Mesendoderm (in vitro differentiated cells): ENCODE measurements around the gene TRAF5.
"Not testable (repeated sequence)": the region's sequence is repeated elsewhere in the genome, so short reads cannot be mapped to it uniquely, and the experiment has no call there.

Experiments
- DNase-seq: peaks from one replicate; pipeline ENCODE4 v3.0.0; 2013
- H2AK5ac ChIP-seq: 2 replicates; pipeline ENCODE4 v1.6.1; 2013; ENCODE audit warnings: low read length, inconsistent platforms
- H2BK120ac ChIP-seq: 2 replicates; pipeline ENCODE4 v1.6.1; 2013; ENCODE audit warnings: low read depth, mild to moderate bottlenecking, low read length, moderate library complexity, mixed read lengths
- H2BK15ac ChIP-seq: replicated peaks from 2 replicates; pipeline ENCODE4 v1.6.1; 2013; ENCODE audit warnings: low read depth, mild to moderate bottlenecking, moderate library complexity
- H2BK5ac ChIP-seq: 2 replicates; pipeline ENCODE4 v1.6.1; 2013; ENCODE audit warnings: low read length, inconsistent platforms
- H3K18ac ChIP-seq: 2 replicates; pipeline ENCODE4 v1.6.1; 2013; ENCODE audit warnings: mild to moderate bottlenecking, low read length, mixed read lengths
- H3K23ac ChIP-seq: one replicate; pipeline ENCODE4 v1.6.1; 2013; ENCODE audit warnings: low read length
- H3K27ac ChIP-seq: 2 replicates; pipeline ENCODE4 v1.5.1; 2013; ENCODE audit warnings: low read depth, mild to moderate bottlenecking, inconsistent platforms, low read length, moderate library complexity
- H3K27me3 ChIP-seq: 2 replicates; pipeline ENCODE4 v1.6.1; 2013; ENCODE audit warnings: low read length, control low read depth, mild to moderate bottlenecking, inconsistent platforms; ENCODE audit not compliant: insufficient read depth, poor library complexity
- H3K36me3 ChIP-seq: 2 replicates; pipeline ENCODE4 v1.6.1; 2013; ENCODE audit warnings: low read length, inconsistent platforms; ENCODE audit not compliant: control insufficient read depth, insufficient read depth
- H3K4ac ChIP-seq: one replicate; pipeline ENCODE4 v1.6.1; 2013; ENCODE audit warnings: low read depth, mild to moderate bottlenecking, low read length, moderate library complexity
- H3K4me1 ChIP-seq: 2 replicates; pipeline ENCODE4 v1.6.1; 2013; ENCODE audit warnings: low read depth, low read length, inconsistent platforms; ENCODE audit not compliant: control insufficient read depth
- H3K4me2 ChIP-seq: 2 replicates; pipeline ENCODE4 v1.6.1; 2013; ENCODE audit warnings: low read length
- H3K4me3 ChIP-seq: 2 replicates; pipeline ENCODE4 v1.5.1; 2013; ENCODE audit warnings: mild to moderate bottlenecking, low read length
- H3K56ac ChIP-seq: one replicate; pipeline ENCODE4 v1.6.1; 2013; ENCODE audit warnings: low read length
- H3K79me1 ChIP-seq: 2 replicates; pipeline ENCODE4 v1.6.1; 2013; ENCODE audit warnings: low read length, inconsistent platforms
- H3K79me2 ChIP-seq: 2 replicates; pipeline ENCODE4 v1.6.1; 2013; ENCODE audit warnings: mild to moderate bottlenecking, low read length; ENCODE audit not compliant: control insufficient read depth, insufficient read depth
- H3K9ac ChIP-seq: 2 replicates; pipeline ENCODE4 v1.6.1; 2013; ENCODE audit warnings: low read length, inconsistent platforms
- H4K5ac ChIP-seq: one replicate; pipeline ENCODE4 v1.6.1; 2013; ENCODE audit warnings: low read length
- H4K8ac ChIP-seq: one replicate; pipeline ENCODE4 v1.6.1; 2013; ENCODE audit warnings: low read depth, mild to moderate bottlenecking, control low read depth, low read length, moderate library complexity
- WGBS: extraction: QIAGEN DNeasy Blood & Tissue Kit; methylation state at CpG from one replicate; pipeline ENCODE4 v1.1.7; 2013; ENCODE audit warnings: low lambda C conversion rate, missing lambda C conversion rate; ENCODE audit not compliant: insufficient coverage; ENCODE audit errors: extremely low coverage; 5-methylcytosine and 5-hydroxymethylcytosine counted together

Gene TRAF5

GRCh38 chr1:211313392-211313791 is 13.2 kb upstream of the TRAF5 start:
- no peak overlapping the region for H3K27ac ChIP-seq

GRCh38 chr1:211318576-211319280 is 7.9 kb upstream of the TRAF5 start:
- Histone ChIP-seq H3K4me2 (no peak overlapping the region), H3K79me2 (no peaks in the 10 kb centered on the region), H4K8ac (no peak overlapping the region), H3K27me3 (no peaks in the 10 kb centered on the region), H3K4me3 (no peak overlapping the region), H2BK120ac (no peak overlapping the region), H2BK15ac (no peak overlapping the region), H2AK5ac (no peak overlapping the region), H3K27ac (no peak overlapping the region), H3K79me1 (no peaks in the 10 kb centered on the region), H4K5ac (no peak overlapping the region), H3K56ac (no peak overlapping the region), H3K4me1 (no peaks in the 10 kb centered on the region), H3K9ac (no peak overlapping the region), H3K4ac (no peak overlapping the region), H3K23ac (no peak overlapping the region), H3K36me3 (no peaks in the 10 kb centered on the region), H3K18ac (no peak overlapping the region), H2BK5ac (no peak overlapping the region)
- DNase-seq = peak; percentile 11

More at GRCh38 chr1:211313392-211313791, 13.2 kb upstream of the TRAF5 start:
- DNase-seq = no peak
- no peak overlapping the region for H2AK5ac ChIP-seq
- WGBS = no CpG with 5 or more reads among the region's 11 CpGs
- H3K36me3 ChIP-seq = peaks cover 7% of the 10 kb centered on the region
- no peak overlapping the region for H2BK15ac ChIP-seq
- H3K79me1 ChIP-seq = no peaks in the 10 kb centered on the region
- no peaks in the 10 kb centered on the region for H3K27me3 ChIP-seq
- no peak overlapping the region for H3K9ac ChIP-seq
- no peak overlapping the region for H2BK120ac ChIP-seq
- H3K23ac ChIP-seq = no peak overlapping the region
- no peak overlapping the region for H2BK5ac ChIP-seq
- no peak overlapping the region for H3K4ac ChIP-seq
- no peak overlapping the region for H4K8ac ChIP-seq
- no peak overlapping the region for H3K18ac ChIP-seq
- H3K4me3 ChIP-seq = no peak overlapping the region
- H3K56ac ChIP-seq = no peak overlapping the region
- no peak overlapping the region for H4K5ac ChIP-seq
- H3K79me2 ChIP-seq = no peaks in the 10 kb centered on the region
- no peaks in the 10 kb centered on the region for H3K4me1 ChIP-seq
- no peak overlapping the region for H3K4me2 ChIP-seq

- Histone ChIP-seq H2BK15ac (no peak overlapping the region), H3K56ac (no peak overlapping the region), H3K27me3 (no peaks in the 10 kb centered on the region), H3K9ac (no peak overlapping the region), H2BK120ac (no peak overlapping the region), H2AK5ac (no peak overlapping the region), H3K36me3 (no peaks in the 10 kb centered on the region), H4K8ac (no peak overlapping the region), H3K23ac (no peak overlapping the region), H3K79me2 (no peaks in the 10 kb centered on the region), H3K4me3 (no peak overlapping the region), H3K27ac (no peak overlapping the region), H3K4me1 (no peaks in the 10 kb centered on the region), H3K4ac (no peak overlapping the region), H2BK5ac (no peak overlapping the region), H3K18ac (no peak overlapping the region), H3K4me2 (no peak overlapping the region), H3K79me1 (no peaks in the 10 kb centered on the region), H4K5ac (no peak overlapping the region)
- DNase-seq = no peak
Observed at GRCh38 chr1:211319892-211320291, 6.7 kb upstream of the TRAF5 start.

- no peak overlapping the region for H2BK15ac ChIP-seq
- no peak overlapping the region for H3K23ac ChIP-seq
- H3K56ac ChIP-seq = no peak overlapping the region
- H3K36me3 ChIP-seq = no peaks in the 10 kb centered on the region
- no peak for DNase-seq
- H3K79me2 ChIP-seq = no peaks in the 10 kb centered on the region
- no peak overlapping the region for H4K8ac ChIP-seq
- H4K5ac ChIP-seq = no peak overlapping the region
- no peaks in the 10 kb centered on the region for H3K27me3 ChIP-seq
- no peak overlapping the region for H2BK5ac ChIP-seq
- H3K79me1 ChIP-seq = no peaks in the 10 kb centered on the region
- H3K9ac ChIP-seq = no peak overlapping the region
- no CpG with 5 or more reads among the region's 4 CpGs for WGBS
- H3K27ac ChIP-seq = no peak overlapping the region
- H2BK120ac ChIP-seq = no peak overlapping the region
- H3K4ac ChIP-seq = no peak overlapping the region
- no peak overlapping the region for H3K18ac ChIP-seq
- no peak overlapping the region for H3K4me3 ChIP-seq
- no peak overlapping the region for H2AK5ac ChIP-seq
- H3K4me2 ChIP-seq = no peak overlapping the region
- H3K4me1 ChIP-seq = no peaks in the 10 kb centered on the region
Observed at GRCh38 chr1:211320980-211321379, 5.7 kb upstream of the TRAF5 start.

GRCh38 chr1:211321646-211322045 is 5.0 kb upstream of the TRAF5 start:
- H3K56ac ChIP-seq, H4K5ac ChIP-seq, H3K27ac ChIP-seq, H3K4ac ChIP-seq, H3K23ac ChIP-seq, H3K79me1 ChIP-seq, H3K18ac ChIP-seq, H4K8ac ChIP-seq, H3K27me3 ChIP-seq, H3K4me1 ChIP-seq, H3K9ac ChIP-seq, H3K4me3 ChIP-seq, H3K4me2 ChIP-seq, DNase-seq, H3K36me3 ChIP-seq, H2BK15ac ChIP-seq, H3K79me2 ChIP-seq, H2BK120ac ChIP-seq, H2AK5ac ChIP-seq, H2BK5ac ChIP-seq: not testable (repeated sequence)
- no CpG with 5 or more reads among the region's 7 CpGs for WGBS
